Measurements from ENCODE around the gene RGMA.

DNA sequence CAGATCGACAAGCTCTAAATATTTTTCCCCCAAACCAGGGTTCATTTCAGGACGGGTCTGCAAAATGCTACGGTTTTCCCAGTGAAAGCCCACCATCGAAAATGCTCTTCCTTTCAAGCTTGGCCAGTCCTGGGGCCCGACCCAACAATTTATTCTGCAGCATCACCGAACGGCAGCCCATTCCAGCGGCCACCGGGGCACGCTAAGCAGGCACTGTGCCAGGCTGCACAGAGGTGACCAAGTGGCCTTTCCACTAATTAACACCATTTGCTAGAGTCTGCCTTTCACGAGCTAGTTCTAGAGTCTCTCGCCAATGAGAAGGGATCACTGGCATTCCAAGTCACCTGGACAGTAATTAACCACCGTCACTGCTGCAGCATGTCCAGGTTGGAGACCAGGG, 14.4 kb downstream of the RGMA start:
- no peak for TF ChIP-seq TAF1 (IDR thresholded peaks at IDR 0.05; ENCODE audit: borderline replicate concordance, insufficient read depth, low read length)
- no peak for TF ChIP-seq POLR2AphosphoS5 (IDR thresholded peaks at IDR 0.05; ENCODE audit: low read depth, low read length)
- TF ChIP-seq, protein P1, sequence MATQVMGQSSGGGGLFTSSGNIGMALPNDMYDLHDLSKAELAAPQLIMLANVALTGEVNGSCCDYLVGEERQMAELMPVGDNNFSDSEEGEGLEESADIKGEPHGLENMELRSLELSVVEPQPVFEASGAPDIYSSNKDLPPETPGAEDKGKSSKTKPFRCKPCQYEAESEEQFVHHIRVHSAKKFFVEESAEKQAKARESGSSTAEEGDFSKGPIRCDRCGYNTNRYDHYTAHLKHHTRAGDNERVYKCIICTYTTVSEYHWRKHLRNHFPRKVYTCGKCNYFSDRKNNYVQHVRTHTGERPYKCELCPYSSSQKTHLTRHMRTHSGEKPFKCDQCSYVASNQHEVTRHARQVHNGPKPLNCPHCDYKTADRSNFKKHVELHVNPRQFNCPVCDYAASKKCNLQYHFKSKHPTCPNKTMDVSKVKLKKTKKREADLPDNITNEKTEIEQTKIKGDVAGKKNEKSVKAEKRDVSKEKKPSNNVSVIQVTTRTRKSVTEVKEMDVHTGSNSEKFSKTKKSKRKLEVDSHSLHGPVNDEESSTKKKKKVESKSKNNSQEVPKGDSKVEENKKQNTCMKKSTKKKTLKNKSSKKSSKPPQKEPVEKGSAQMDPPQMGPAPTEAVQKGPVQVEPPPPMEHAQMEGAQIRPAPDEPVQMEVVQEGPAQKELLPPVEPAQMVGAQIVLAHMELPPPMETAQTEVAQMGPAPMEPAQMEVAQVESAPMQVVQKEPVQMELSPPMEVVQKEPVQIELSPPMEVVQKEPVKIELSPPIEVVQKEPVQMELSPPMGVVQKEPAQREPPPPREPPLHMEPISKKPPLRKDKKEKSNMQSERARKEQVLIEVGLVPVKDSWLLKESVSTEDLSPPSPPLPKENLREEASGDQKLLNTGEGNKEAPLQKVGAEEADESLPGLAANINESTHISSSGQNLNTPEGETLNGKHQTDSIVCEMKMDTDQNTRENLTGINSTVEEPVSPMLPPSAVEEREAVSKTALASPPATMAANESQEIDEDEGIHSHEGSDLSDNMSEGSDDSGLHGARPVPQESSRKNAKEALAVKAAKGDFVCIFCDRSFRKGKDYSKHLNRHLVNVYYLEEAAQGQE (IDR thresholded peaks at IDR 0.05; ENCODE audit: insufficient read depth in 1 of 2, low read depth in 2 of 2, low read length in 2 of 2), result no peak

Measured in PFSK-1 (cell line).